ENCODE measurements around the gene SUCO. TPM values are rescaled to one million over a fixed set of nuclear protein-coding genes. Genes with fewer than 3 reads are reported as not detected.

The SUCO gene
- total and polyA plus RNA-seq, 2 of the 8 experiments (the other 6 are each of a cell fraction or from before 2014, with no cell fraction given), result 8.3 to 35.8 TPM

GRCh38 chr1:172661107-172661506 lies 128.2 kb downstream of the SUCO start:
- CTCF ChIA-PET (ENCODE audit: partially characterized antibody), result interaction anchor here (1.0 to 2.1 kb wide), 4 partner anchors 41 to 82 kb away, joined by 3 to 6 read pairs (median 4); no protein-coding TSS in a partner anchor
- H2BK5ac ChIP-seq (ENCODE audit: low read depth, low read length), result no peak overlapping the region
- POLR2A ChIA-PET (ENCODE audit: partially characterized antibody), result no interaction called here
- WGBS, 2 experiments (ENCODE audit: extremely low coverage in 1 of 2, insufficient coverage in 1 of 2, insufficient read length in 1 of 2, insufficient replicate concordance in 2 of 2, low coverage in 1 of 2, low lambda C conversion rate in 2 of 2, missing lambda C conversion rate in 1 of 2), result 93% methylated on average over 3 of the region's 3 CpGs; no CpG with 5 or more reads in 1 of the 2 experiments
- H3K18ac ChIP-seq (ENCODE audit: extremely low read depth, low read length), result no peak overlapping the region
- no peaks in the 10 kb centered on the region for H3K79me1 ChIP-seq (ENCODE audit: low read depth, low read length)
- H3K9ac ChIP-seq (replicated peaks in 1 of 4; ENCODE audit: extremely low read depth in 1 of 4, low read depth in 3 of 4, low read length in 3 of 4), result no peak overlapping the region
- no peak overlapping the region for H3K4me3 ChIP-seq (ENCODE audit: extremely low read depth in 1 of 4, insufficient read depth in 2 of 4, low read depth in 3 of 4, low read length in 4 of 4)
- no peak overlapping the region for H3K23ac ChIP-seq (ENCODE audit: insufficient read length)
- no peak overlapping the region for H4K5ac ChIP-seq (ENCODE audit: insufficient read length, low read depth, low read length)
- H4K91ac ChIP-seq (replicated peaks; ENCODE audit: insufficient read length, low read length), result no peak overlapping the region
- no peaks in the 10 kb centered on the region for H3K4me1 ChIP-seq (replicated peaks in 1 of 4; ENCODE audit: control insufficient read depth in 3 of 4, insufficient read depth in 4 of 4, low read length in 3 of 4)
- H3K4ac ChIP-seq (replicated peaks; ENCODE audit: insufficient read length, low read depth, low read length), result no peak overlapping the region
- FAIRE-seq (no peak), DNase-seq (ENCODE audit: low read depth in 1 of 2, low spot score in 2 of 2) (no peak)
- H2AK5ac ChIP-seq (ENCODE audit: low read depth, low read length), result no peak overlapping the region
- H2BK20ac ChIP-seq (ENCODE audit: low read length), result no peak overlapping the region
- H2BK15ac ChIP-seq (ENCODE audit: low read length), result no peak overlapping the region
- H3K36me3 ChIP-seq (ENCODE audit: control insufficient read depth in 2 of 4, insufficient read depth in 4 of 4, low read length in 3 of 4), result no peaks in the 10 kb centered on the region
- no peaks in the 10 kb centered on the region for H3K23me2 ChIP-seq (ENCODE audit: low read depth, low read length)
- no peak overlapping the region for H3K27ac ChIP-seq (ENCODE audit: low read depth, low read length)
- H4K20me1 ChIP-seq (replicated peaks in 1 of 2; ENCODE audit: control insufficient read depth in 1 of 2, insufficient read depth in 2 of 2, low read length in 2 of 2), result no peaks in the 10 kb centered on the region
- H4K8ac ChIP-seq (ENCODE audit: extremely low read depth, insufficient read depth, low read length), result no peak overlapping the region
- H2BK12ac ChIP-seq (ENCODE audit: low read depth, low read length), result no peak overlapping the region
- no peak overlapping the region for H2BK120ac ChIP-seq (replicated peaks; ENCODE audit: low read depth, low read length)
- H3K9me3 ChIP-seq (ENCODE audit: insufficient read depth in 2 of 2, low read depth in 1 of 2, low read length in 1 of 2), result no peaks in the 10 kb centered on the region
- no peak overlapping the region for H3K14ac ChIP-seq (ENCODE audit: insufficient read length)
- H3K56ac ChIP-seq (replicated peaks; ENCODE audit: insufficient read length, low read depth, low read length), result no peak overlapping the region
- no peak overlapping the region for H3K4me2 ChIP-seq (ENCODE audit: insufficient read depth in 1 of 2, low read depth in 2 of 2, low read length in 2 of 2)
- H3K79me2 ChIP-seq (ENCODE audit: control insufficient read depth in 1 of 2, insufficient read depth in 2 of 2, low read length in 2 of 2), result no peaks in the 10 kb centered on the region
- H2AFZ ChIP-seq (ENCODE audit: low read length), result no peak overlapping the region
- H3K27me3 ChIP-seq (replicated peaks in 1 of 4; ENCODE audit: control insufficient read depth in 3 of 4, extremely low read depth in 1 of 4, insufficient read depth in 3 of 4, low read length in 3 of 4), result no peaks in the 10 kb centered on the region
- TF ChIP-seq KDM4A (IDR thresholded peaks at IDR 0.05; ENCODE audit: low read depth, low read length, severe bottlenecking) (no peak), SIX5 (IDR thresholded peaks at IDR 0.05; ENCODE audit: low read depth, low read length) (no peak), PHF8 (conservative IDR thresholded peaks at IDR 0.05; ENCODE audit: low read depth, low read length) (no peak), ZNF274 (IDR thresholded peaks at IDR 0.05; ENCODE audit: borderline replicate concordance, extremely low read depth, low read length) (no peak), EZH2 (IDR thresholded peaks at IDR 0.05; ENCODE audit: low read depth, low read length, severe bottlenecking) (no peak), SRF (IDR thresholded peaks at IDR 0.05; ENCODE audit: low read depth, low read length) (no peak)
